Measurements from ENCODE around the gene SLC25A48. TPM values are rescaled to one million over a fixed set of nuclear protein-coding genes. Genes with fewer than 3 reads are reported as not detected.

Gene SLC25A48
- total RNA-seq, 1 donor from 2014 or later = 2.4 TPM

DNA sequence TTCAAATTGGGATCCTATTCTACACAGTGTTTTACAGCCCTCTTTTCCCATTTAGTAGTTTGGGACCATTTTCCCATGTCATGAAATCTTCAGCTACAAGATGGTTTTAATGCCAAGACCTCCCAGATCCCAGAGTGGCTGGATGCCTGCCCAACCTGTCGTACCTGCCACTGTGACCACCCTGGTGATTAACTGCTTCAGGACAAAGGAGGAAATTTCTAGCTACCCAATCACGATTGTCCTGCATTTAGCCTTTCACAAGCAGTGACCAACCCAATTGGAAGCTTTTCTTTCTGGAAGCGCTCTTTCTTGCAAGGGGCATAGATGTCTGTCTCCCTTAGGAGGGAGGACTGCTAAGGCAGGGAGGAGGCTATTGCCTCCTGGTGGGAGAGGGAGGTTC is 47.4 kb downstream of the SLC25A48 start:
- no peak for DNase-seq

DNA sequence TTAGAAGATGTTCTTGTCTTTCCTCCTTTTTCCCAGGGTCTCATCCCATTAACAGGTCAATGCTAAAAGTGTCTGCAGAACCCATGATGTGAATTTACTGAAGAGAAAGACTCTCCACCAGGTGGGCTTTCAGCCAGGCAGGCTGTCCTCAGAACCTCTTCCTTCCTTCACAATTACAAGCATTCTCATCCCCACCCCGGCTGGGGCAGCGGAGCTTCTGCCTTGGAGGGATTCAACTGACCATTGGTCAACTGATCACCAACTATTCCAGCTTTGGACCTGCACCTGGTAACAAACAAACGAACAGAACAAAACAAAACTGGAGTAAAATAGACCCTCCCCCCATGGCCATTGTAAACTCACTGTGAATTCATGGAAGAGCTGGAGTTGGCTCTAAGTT is 48.6 kb downstream of the SLC25A48 start:
- no peak for DNase-seq

- DNase-seq = no peak
These were observed 49.0 kb downstream of the SLC25A48 start for GRCh38 chr5:135883441-135883840.

DNA sequence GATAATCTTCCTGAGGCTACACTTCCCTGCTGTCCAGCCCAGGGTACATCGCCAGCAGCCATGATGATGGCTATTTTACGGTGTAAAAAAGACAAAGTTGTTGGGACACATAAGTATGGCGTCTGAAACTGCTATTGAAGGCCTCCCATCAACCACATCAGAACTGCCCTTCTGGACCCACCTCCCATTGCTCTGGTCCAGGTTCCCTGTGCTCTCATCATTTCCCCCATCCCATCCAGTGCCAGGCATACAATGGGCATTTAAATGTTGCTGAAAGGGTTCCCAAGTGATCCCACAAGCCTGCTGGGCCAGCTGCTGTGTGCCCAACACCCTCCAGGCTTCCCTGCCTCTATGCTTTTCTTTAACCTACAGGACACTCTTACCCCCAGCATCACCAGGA is 50.6 kb downstream of the SLC25A48 start:
- no peak for DNase-seq

DNA sequence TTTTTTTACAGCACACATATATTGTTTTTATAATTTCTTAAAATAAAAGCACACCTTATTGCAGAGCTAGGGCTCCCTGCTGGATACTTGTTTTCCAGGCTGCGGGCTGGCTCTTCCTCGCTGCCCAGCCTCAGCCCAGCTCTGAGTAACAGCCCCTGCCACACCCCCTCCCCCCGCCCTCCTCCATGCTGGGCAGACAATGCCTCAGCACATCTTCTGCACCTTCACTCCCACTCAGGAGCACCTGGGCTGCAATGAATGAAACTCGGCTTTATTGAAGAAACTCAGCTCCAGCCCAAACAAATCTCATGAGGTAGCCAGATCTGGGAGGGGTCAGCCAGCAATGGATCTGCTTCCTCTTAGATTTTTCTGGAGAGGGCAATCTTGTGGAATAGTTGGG is 51.7 kb downstream of the SLC25A48 start:
- no peak for DNase-seq

GRCh38 chr5:135887447-135887864 is 53.0 kb downstream of the SLC25A48 start:
- DNase-seq = peak; percentile 38

DNA sequence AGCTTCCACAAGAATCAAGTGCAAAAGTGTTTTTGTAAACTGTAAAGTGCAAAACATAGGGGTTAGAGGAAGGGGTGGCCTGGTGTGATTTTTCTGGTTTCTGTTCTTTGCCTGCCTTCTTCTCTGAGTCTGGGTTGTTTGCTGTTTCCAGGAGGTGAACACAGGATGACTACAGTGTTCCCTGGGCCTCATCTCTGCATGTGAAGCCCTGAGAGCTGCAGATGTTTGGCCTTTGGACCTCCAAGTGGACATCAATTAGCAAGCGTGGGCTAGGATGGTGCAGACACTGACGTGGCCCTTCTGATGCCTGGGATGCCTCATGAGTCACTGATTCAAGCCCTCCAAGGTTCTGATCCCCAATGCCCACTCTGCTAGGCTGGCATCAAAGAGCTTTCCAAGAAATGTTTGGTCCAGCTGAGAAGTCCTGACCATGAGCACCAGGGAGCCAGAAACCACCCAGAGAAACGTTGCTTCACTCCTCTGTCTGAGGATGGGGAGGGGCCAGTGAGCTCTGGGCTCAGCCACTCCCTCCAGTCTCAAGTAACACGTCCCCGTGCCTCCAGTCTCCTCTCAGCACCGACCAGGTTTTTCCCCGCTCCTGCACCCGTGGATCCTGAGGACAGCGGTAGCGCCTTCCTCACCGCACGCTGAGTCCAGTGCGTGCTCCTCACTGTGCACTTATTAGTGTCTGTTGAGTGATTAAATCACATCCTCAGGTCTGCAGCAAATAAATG is 53.6 kb downstream of the SLC25A48 start:
- DNase-seq = no peak

- no peak for DNase-seq
These were observed 55.8 kb downstream of the SLC25A48 start for GRCh38 chr5:135890296-135890695.

- no peak for DNase-seq
These were observed 56.4 kb downstream of the SLC25A48 start for GRCh38 chr5:135890867-135891266.

GRCh38 chr5:135891268-135891667 is 56.8 kb downstream of the SLC25A48 start:
- DNase-seq = no peak

- no peak for DNase-seq
These were observed 57.3 kb downstream of the SLC25A48 start for GRCh38 chr5:135891791-135892190.

GRCh38 chr5:135894276-135894675 is 59.8 kb downstream of the SLC25A48 start:
- DNase-seq = peak; percentile 20

DNA sequence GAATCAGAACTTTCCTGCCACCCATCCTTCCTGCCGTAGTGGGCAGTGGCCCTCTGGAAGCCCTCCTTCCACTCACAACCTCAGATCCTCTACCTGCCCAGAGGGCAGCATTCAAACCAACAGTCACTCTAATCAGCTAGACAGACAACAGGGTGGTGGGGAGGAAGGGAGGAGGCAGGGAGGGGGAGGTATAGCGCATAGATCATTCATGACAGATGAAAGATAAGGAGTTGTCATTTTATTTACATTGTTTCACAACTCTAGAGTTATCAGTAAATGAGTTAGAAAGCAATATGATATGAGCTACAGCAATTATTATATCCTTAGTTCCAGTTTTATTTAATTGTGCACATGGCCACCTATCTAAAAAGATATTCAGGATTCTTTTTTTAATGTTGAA is 60.3 kb downstream of the SLC25A48 start:
- DNase-seq = no peak

GRCh38 chr5:135895474-135896006 is 61.1 kb downstream of the SLC25A48 start, which contains the start of gene IL9:
TSS of gene IL9 (minus strand) at chr5:135895841. CDS start at chr5:135895816, 25 bp downstream.
- no peak for DNase-seq

GRCh38 chr5:135898651-135899050 is 64.2 kb downstream of the SLC25A48 start:
- no peak for DNase-seq

DNA sequence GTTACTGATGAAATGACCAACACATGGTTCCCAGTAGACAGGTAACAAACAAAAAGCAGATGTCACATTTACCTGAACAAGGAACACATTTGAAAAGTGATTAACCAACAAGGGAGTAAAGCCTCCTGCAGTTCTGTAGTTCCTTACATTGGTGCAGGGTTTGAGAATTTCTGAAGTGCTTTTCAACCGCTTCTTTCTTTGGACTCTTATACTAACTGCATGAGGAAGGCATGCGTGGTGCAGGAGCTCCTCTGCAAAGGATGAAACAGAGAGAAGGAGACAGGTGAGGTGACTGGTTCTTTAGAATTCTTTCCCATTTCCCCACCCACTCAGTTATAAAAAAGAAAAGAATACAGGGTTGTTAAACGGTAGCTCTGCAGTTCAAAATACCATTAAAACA is 65.8 kb downstream of the SLC25A48 start:
- no peak for DNase-seq

DNA sequence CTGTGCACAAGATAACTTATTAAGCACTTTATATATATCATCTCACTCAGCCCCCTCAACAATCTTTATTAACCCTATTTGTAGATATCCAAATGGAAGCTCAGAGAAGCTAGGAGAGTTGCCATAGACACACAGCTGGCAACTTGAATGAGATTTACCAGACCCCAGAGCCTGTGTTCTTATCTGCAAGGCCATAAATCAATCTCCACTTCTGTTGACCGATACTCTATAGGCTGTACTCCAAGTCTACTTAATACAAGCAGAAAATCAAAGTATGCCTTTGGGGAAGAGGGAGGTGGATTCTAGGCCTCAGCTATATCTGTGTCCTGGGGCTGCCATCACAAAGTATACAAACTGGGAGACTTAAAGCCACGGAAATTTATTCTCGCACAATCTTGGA is 67.2 kb downstream of the SLC25A48 start:
- DNase-seq = no peak

DNA sequence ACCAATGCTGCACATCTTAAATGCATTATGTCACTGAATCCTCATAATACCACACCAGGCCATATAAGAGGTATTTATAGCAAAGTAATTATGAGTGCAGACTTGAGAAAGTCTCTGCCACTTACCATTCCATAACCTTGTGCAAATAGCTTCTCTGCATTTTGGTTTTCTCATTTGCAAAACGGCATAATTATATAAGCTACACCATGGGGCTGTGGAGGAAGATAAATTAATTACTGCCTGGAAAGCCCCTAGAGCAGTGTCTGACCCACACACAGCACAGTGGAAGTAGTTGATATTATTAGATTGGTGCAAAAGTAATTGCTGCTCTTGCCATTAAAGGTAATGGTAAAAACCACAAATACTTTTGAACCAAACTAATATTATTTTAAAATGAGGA is 70.7 kb downstream of the SLC25A48 start:
- DNase-seq = no peak

DNA sequence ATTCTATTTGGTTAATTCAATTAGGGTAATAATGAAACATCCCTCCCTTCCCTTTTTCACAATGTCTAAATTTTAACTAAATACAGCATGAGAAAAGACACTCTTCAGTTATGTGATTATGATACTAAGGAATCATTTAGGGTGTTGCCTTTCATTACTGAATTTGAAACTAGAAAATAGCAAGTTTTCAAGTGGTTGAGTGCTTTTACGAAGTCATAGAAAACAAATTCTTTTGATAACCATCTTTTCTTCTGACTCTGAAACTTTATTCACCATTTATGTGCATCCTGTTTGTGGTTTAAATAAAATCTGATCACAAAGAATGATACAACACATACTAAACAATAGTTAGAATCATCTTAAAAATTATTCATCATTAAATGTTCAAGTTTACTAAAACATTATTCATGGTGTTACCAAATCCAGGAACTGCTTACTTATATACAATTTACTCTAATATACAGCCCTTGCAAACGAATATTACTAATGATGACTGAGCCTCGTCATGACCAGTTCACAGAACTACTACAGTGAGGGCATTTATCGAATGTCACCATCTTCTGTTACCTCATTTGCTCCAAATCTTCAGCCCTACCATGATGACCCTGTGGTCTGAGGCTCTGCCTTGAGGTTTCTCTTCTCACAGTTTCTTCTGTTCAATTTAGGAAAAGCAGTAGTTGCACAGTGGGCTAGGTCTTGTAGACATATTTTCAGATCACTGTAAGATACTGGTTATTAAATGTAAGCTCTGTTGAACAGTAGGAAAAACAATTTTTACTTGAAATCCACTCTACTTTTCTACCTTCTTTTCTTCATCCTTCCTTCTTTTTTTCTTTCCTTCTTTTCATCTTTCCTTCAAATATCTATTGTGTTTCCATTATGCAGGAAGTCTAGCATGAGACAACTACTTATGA is 79.5 kb downstream of the SLC25A48 start:
- DNase-seq = no peak

DNA sequence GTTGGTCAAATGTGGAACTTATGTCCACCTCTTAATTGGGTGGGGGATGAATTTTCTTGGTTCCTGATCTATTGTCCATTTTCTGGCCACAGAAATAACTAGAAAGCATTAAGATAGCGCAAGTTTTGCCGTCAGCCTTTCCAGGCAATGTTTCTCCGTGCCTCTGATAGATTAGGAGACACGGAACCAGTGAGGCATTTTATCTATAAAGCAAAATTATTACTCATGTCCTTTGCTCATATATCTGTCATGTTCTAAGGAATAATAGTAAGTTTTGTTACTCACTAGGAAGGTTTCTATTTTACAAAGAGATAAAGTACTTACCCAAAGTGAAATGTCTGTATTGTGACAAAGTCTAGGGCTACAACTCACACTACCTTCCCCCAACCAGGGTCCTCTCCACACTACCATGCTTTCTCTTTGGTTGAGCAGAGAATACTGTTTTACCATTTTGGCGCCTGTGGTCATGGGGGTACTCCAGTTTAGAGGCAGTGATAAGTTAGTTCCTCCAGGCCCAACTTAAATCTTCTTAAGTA is 81.1 kb downstream of the SLC25A48 start:
- no peak for DNase-seq

DNA sequence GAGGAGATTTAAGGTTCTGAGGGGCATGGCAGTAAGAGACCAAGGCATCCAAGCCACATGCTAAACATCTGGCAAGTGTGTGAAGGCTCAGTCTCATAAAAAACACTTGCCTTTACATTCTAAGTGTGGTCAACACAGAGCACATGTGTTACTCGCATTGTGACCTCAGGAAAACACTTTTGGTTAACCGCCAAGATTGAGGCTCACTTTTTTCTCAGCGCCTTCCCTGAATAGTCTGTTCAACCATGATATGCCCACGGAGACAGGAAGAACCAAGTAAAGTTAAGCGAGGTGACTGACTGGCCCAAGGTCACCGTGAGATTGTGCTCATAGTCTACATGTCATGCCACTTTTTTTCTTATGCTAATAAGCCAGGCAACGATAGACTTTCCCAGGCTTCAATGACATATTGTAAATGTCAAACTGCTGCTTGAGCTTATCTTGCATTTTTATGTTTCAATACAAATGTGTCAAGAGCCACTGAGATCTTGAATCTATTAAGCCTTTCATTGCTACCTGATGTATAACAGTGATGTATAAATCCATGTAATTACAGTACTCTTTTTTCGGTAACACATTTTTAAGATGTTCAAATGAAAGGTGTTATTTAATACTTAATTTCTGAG is 82.3 kb downstream of the SLC25A48 start:
- no peak for DNase-seq

DNA sequence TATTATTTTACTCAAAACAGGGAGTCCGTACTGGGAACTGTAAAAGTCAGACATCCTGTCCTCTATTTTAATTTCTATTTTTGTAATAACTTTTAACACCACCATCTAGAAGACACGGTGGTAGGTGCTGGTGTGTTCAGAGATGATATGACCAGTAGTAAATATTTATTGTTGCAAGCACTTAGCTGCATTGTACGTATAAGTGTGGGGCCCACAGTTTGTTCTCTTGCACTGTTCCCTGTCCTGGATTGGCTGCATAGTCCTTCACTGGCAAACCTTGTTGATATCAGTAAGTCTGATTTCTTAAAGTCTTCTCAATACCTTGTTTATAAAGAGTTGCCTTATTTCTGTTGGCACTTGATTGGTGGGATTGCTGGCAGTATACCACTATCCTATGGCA is 85.7 kb downstream of the SLC25A48 start:
- DNase-seq = no peak

Data from skin of body (tissue), 2 donors.